Measurements from ENCODE around the gene ADRA2A. TPM values are rescaled to one million over a fixed set of nuclear protein-coding genes. Genes with fewer than 3 reads are reported as not detected.
A peak's percentile ranks its signal among the peaks of the same experiment; 100 is the strongest.

The ADRA2A gene
- total RNA-seq, 4 donors from 2014 or later: 2.9 to 9.7 (median 5.3) TPM

DNA sequence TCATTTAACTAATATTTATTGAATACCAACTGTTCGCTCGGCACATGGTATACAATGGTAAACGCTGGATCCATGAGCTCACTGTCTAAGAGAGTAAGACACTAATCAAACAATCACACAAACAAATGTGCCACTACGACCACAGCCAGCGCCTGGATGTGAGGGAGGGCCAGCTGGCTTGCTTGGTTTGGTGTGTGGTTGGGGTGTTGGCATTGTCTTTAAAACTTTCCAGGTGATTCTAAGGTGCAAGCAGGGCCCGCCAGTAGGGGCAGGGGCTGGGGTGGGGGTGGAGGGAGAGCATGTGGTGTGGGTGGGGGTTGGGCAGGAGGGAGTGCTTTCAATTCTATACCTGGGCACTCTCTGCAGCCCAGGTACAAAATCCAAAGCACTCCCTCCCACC is 31.6 kb downstream of the ADRA2A start:
- TF ChIP-seq POLR2A (IDR thresholded peaks at IDR 0.05) (no peak), CTCF (IDR thresholded peaks at IDR 0.05) (no peak)
- DNase-seq (ENCODE audit: low spot score in 2 of 2): peak in 1 of 2 donors; percentile 23
- intact Hi-C loops (cut with DNase I; ENCODE audit: low total_unique reads): no loop called here
- no peak overlapping the region for H3K4me3 ChIP-seq (ENCODE audit: low read depth, poor library complexity, severe bottlenecking)
- WGBS, 2 donors: 88 to 92% methylated on average over 6 of the region's 6 CpGs

GRCh38 chr10:111109501-111110242 is 32.8 kb downstream of the ADRA2A start:
- no peak overlapping the region for H3K4me3 ChIP-seq (ENCODE audit: low read depth, poor library complexity, severe bottlenecking)
- TF ChIP-seq CTCF (IDR thresholded peaks at IDR 0.05) (no peak), POLR2A (IDR thresholded peaks at IDR 0.05) (no peak)
- intact Hi-C loops (cut with DNase I; ENCODE audit: low total_unique reads): no loop called here
- no peak for DNase-seq (ENCODE audit: low spot score in 2 of 2)
- 43 to 57% methylated on average over 8 of the region's 8 CpGs for WGBS, 2 donors

DNA sequence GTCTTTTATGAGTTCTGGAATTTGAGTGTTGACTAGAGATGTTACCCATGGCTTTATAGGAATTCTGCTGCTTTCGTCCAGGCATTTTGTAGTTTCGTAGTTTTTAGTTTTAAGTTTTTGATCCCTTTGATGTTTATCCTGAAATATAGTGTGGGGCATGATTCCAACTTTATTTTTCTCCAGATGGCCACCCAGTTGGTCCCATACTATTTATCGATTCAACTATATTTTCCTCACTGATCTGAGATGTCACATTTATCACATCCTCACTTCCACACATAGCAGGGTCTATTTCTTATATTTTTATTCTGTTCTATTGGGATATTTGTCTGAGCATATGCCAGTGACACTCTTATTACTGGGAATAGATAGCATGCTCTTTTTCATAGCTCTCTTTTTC is 33.9 kb downstream of the ADRA2A start:
- DNase-seq (ENCODE audit: low spot score in 2 of 2): no peak
- intact Hi-C loops (cut with DNase I; ENCODE audit: low total_unique reads): no loop called here
- WGBS, 2 donors: 76 to 84% methylated on average over 3 of the region's 3 CpGs
- H3K4me3 ChIP-seq (ENCODE audit: low read depth, poor library complexity, severe bottlenecking): no peak overlapping the region
- no peak for TF ChIP-seq POLR2A (IDR thresholded peaks at IDR 0.05)
- TF ChIP-seq CTCF (IDR thresholded peaks at IDR 0.05): no peak

- WGBS, 2 donors: 88 to 90% methylated on average over 1 of the region's 1 CpG
- H3K4me3 ChIP-seq (ENCODE audit: low read depth, poor library complexity, severe bottlenecking): no peak overlapping the region
- no peak for DNase-seq (ENCODE audit: low spot score in 2 of 2)
- no peak for TF ChIP-seq POLR2A (IDR thresholded peaks at IDR 0.05)
- no peak for TF ChIP-seq CTCF (IDR thresholded peaks at IDR 0.05)
- intact Hi-C loops (cut with DNase I; ENCODE audit: low total_unique reads): no loop called here
Measured at GRCh38 chr10:111112333-111112732, 35.5 kb downstream of the ADRA2A start.

DNA sequence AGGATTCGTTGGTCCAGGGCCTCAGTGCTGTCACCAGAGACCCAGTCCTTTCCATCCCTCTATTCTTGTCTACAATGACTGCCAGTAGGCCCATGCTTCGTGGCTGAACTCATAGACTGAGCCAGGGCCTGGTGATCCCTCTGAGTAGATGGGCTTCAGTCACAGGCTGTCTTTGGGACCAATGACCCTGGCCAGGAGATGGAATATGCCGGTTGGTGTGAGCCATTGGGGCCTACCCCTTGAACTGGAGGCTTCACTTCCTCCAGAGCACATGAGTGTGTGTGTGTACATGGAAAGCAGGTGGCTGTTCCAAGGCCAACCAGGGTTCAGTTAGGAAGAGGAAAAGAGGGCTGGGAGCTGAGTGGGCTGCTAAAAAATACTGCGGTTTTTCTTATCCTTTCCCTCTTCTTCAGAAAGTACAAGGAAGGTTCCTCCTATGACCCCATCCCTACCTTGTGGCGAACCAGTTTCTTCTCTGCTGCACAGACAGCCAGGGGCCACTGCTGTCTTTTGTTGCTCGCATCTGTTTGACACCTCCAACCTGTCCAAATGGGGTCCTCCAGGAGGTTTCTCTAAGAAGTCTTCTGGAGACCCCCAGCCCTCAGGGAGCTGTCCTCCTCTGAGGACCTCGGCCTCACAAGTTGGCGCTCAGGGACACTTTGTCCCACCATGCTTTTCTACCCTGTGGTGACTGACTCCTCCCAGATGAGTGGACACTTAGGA is 36.6 kb downstream of the ADRA2A start:
- 92 to 95% methylated on average over 8 of the region's 8 CpGs for WGBS, 2 donors

More for the DNA sequence above, 36.6 kb downstream of the ADRA2A start:
- TF ChIP-seq POLR2A (IDR thresholded peaks at IDR 0.05) (no peak), CTCF (IDR thresholded peaks at IDR 0.05) (no peak)
- peak in 1 of 2 donors; percentile 73 for DNase-seq (ENCODE audit: low spot score in 2 of 2)
- intact Hi-C loops (cut with DNase I; ENCODE audit: low total_unique reads): no loop called here
- H3K4me3 ChIP-seq (ENCODE audit: low read depth, poor library complexity, severe bottlenecking): no peak overlapping the region
